Measurements from ENCODE around the gene ADCYAP1R1. TPM values are rescaled to one million over a fixed set of nuclear protein-coding genes. Genes with fewer than 3 reads are reported as not detected.

ADCYAP1R1 gene
- total and polyA plus RNA-seq, 7 donors = 0.60 to 35.7 (median 18.2) TPM; not detected in 1

DNA sequence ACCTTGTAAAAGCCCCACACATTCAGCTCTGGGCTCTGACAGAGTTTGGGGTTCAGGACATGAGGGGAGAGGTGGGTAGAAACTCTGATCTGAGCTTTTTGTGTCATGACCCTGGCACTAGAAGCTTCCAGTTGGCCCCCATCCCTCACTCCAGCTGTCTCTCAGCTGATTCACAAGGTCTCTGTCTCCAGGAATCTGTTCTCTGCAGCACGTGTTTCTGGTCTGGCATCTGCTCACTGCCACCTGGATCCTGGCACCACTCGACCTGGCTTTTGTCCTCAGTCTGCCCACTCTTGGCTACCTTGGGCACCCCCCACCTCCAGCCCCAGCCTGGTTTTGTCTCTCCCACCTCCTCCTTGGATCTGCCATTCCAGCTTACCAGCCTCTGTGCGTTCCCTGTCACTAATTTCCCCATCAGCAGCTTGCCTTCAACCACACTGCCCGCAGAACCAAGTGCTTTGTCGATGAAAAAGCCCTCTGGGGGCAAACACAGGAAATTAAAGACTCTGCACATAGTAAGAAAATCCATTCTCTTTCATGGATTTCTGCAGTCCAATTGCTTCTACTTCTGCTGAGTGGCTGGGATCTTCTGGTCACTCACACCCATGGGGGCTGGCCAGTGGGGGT, 18.3 kb upstream of the ADCYAP1R1 start:
- Histone ChIP-seq H3K4me1 (no peaks in the 10 kb centered on the region), H3K27ac (no peak overlapping the region), H3K27me3 (no peaks in the 10 kb centered on the region), H3K9me3 (no peaks in the 10 kb centered on the region), H3K36me3 (no peaks in the 10 kb centered on the region), H3K4me3 (no peak overlapping the region)
- WGBS, 2 donors = 68 to 74% methylated on average over 5 of the region's 5 CpGs
- intact Hi-C loops (cut with DNase I) = no loop called here
- TF ChIP-seq POLR2AphosphoS5 (IDR thresholded peaks at IDR 0.05) = no peak
- DNase-seq = no peak

DNA sequence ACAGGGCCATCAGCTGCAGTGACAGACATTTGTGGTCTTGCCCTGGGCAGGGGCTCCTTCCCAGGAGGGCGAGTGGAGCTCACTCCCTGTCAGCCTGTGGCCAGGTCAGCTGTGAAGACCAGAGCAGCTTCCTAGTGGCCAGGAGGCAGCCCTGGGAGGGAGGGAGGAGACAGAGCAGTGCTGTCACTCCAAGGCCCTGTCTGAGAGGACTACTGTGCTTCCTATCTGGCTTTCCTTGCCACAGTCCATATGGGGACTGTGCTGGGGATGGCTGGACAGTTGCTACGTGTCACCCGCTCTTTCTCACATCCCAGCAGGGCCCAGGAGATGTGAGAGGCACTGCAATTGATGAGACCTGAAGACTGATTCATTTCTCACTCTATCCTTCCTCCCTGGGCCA, 15.2 kb upstream of the ADCYAP1R1 start:
- intact Hi-C loops (cut with DNase I) = no loop called here
- TF ChIP-seq EP300 (IDR thresholded peaks at IDR 0.05) (no peak), CTCF (IDR thresholded peaks at IDR 0.05) (no peak), POLR2A (IDR thresholded peaks at IDR 0.05) (no peak), POLR2AphosphoS5 (IDR thresholded peaks at IDR 0.05) (no peak)
- 45 to 63% methylated on average over 3 of the region's 3 CpGs for WGBS, 2 donors

GRCh38 chr7:31043051-31043471, 9.0 kb upstream of the ADCYAP1R1 start:
- H3K27me3 ChIP-seq = peaks cover 0 to 12% (median 0%) of the 10 kb centered on the region in 3 donors
- WGBS, 2 donors = 26 to 38% methylated on average over 9 of the region's 9 CpGs
- TF ChIP-seq CTCF (IDR thresholded peaks at IDR 0.05) (no peak), POLR2AphosphoS5 (IDR thresholded peaks at IDR 0.05) (no peak), EP300 (IDR thresholded peaks at IDR 0.05) (no peak), POLR2A (IDR thresholded peaks at IDR 0.05) (no peak)
- intact Hi-C loops (cut with DNase I) = no loop called here
- no peak for DNase-seq
- H3K4me1 ChIP-seq = no peaks in the 10 kb centered on the region
- H3K36me3 ChIP-seq = no peaks in the 10 kb centered on the region
- H3K4me3 ChIP-seq = no peak overlapping the region
- no peak overlapping the region for H3K27ac ChIP-seq
- no peaks in the 10 kb centered on the region for H3K9me3 ChIP-seq

More for the DNA sequence above, 15.2 kb upstream of the ADCYAP1R1 start:
- Histone ChIP-seq H3K4me3 (no peak overlapping the region), H3K4me1 (no peaks in the 10 kb centered on the region), H3K27ac (no peak overlapping the region), H3K36me3 (no peaks in the 10 kb centered on the region), H3K9me3 (no peaks in the 10 kb centered on the region), H3K27me3 (no peaks in the 10 kb centered on the region)
- DNase-seq = no peak

GRCh38 chr7:31044529-31044928, 7.6 kb upstream of the ADCYAP1R1 start:
- intact Hi-C loops (cut with DNase I) = no loop called here
- Histone ChIP-seq H3K4me3 (no peak overlapping the region), H3K4me1 (no peaks in the 10 kb centered on the region), H3K36me3 (no peaks in the 10 kb centered on the region), H3K27ac (no peak overlapping the region), H3K27me3 (peaks cover 0 to 12% (median 0%) of the 10 kb centered on the region in 3 donors), H3K9me3 (no peaks in the 10 kb centered on the region)
- no peak for TF ChIP-seq EP300 (IDR thresholded peaks at IDR 0.05)
- TF ChIP-seq CTCF (IDR thresholded peaks at IDR 0.05) = no peak
- TF ChIP-seq POLR2A (IDR thresholded peaks at IDR 0.05) = no peak
- no peak for TF ChIP-seq POLR2AphosphoS5 (IDR thresholded peaks at IDR 0.05)
- WGBS, 2 donors = 63 to 71% methylated on average over 5 of the region's 5 CpGs
- no peak for DNase-seq

DNA sequence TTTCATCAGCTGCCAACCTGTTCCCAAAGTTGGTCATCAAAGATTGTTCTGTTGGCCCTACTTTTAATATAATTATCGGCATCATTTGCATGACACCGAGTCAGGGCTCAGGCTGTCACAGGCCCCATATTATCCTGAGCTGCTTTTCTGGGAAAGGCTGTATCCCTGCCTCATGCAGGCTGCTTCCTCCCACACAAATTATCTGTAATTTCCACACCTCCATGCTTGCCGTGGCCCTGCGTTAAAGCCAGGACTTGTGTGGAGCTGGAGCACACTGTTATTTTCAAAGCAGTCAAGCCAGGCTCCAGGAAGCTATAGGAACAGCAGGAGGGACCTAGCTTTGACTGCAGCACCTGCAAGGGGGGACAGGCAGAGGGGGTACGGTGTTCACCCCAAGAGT, 5.4 kb upstream of the ADCYAP1R1 start:
- no peak overlapping the region for H3K4me3 ChIP-seq
- H3K4me1 ChIP-seq = peaks cover 0 to under 1% (median under 1%) of the 10 kb centered on the region in 4 donors
- 89 to 92% methylated on average over 5 of the region's 5 CpGs for WGBS, 2 donors
- TF ChIP-seq CTCF (IDR thresholded peaks at IDR 0.05) (no peak), POLR2A (IDR thresholded peaks at IDR 0.05) (no peak), POLR2AphosphoS5 (IDR thresholded peaks at IDR 0.05) (no peak), EP300 (IDR thresholded peaks at IDR 0.05) (no peak)
- DNase-seq = no peak
- intact Hi-C loops (cut with DNase I) = no loop called here
- no peaks in the 10 kb centered on the region for H3K36me3 ChIP-seq
- no peak overlapping the region for H3K27ac ChIP-seq
- peaks cover 0 to 29% (median 5%) of the 10 kb centered on the region in 3 donors for H3K27me3 ChIP-seq
- H3K9me3 ChIP-seq = no peaks in the 10 kb centered on the region
